ENCODE results near the gene RPAP2. TPM values are rescaled to one million over a fixed set of nuclear protein-coding genes. Genes with fewer than 3 reads are reported as not detected.
"Not testable (repeated sequence)": the region's sequence is repeated elsewhere in the genome, so short reads cannot be mapped to it uniquely, and the experiment has no call there.

Gene RPAP2
- polyA plus RNA-seq: 1 to 10 TPM; 5.3 to 9.8 (median 6.0) TPM

DNA sequence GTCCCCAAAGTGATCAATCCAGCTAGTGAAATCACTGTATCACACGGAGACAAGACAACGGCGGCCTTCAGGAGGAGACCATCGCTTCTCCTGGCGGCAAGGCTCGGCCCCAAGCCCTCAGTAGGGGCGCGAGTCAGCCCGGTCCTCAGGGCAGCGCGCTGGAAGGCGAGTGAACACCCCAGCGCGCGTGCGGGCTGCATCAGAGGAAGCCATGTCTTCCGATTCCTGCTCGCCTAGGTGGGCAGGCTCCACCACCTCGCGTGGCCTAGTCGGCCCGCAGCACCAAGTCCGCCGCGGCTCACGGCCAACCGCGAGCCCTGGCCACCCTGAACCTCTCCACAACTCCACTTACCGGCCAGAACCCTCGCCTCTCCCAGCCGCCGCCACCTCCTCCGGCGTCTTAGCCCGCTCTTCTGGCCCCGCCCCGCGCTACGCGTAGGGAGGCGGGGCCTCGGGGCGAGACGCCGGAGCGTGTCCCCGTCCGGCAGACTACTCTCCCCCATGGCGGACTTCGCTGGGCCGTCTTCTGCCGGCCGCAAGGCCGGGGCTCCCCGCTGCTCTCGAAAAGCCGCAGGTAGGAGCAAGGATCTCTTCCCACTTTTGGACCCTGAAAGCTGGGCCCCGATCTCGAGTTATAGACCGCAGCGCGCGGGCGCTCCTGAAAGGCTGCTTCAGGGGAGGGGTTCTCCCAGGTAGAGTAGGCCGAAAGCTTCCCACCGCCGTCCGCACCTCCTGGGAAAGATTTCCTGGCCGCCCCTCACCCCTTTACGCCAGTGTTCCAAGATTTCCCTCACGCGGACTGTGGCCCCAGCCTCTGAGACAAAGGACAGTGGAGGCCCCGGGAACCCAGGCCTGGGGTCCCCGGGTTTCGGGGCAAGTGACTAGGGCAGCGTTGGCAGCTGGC lies at the start of gene RPAP2, which contains the start of gene GLMN:
RPAP2 (plus strand) TSS at position 487 of the 904 bp plus-strand sequence; CDS start at position 502, 15 bp downstream.
GLMN (minus strand) TSS at position 415 of the 904 bp plus-strand sequence. CDS start 988 bp downstream, outside the sequence.
- 0% methylated on average over 74 to 76 of the region's 76 CpGs for WGBS, 3 donors
- peak within 1 kb of the TSS; percentile 40 for H3K27ac ChIP-seq (ENCODE audit: low read depth, low read length)

DNA sequence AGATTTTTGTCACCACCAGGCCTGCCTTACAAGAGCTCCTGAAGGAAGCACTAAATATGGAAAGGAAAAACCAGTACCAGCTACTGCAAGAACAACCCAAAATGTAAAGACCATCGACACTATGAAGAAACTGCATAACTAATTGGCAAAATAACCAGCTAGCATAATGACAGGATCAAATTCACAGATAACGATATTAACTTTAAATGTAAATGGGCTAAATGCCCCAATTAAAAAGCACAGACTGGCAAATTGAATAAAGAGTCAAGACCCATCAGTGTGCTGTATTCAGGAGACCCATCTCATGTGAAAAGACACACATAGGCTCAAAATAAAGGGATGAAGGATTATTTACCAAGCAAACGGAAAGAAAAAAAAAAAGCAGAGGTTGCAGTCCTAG lies 44.1 kb upstream of the RPAP2 start:
- H3K27ac ChIP-seq (ENCODE audit: low read depth, low read length): not testable (repeated sequence)
- WGBS, 3 donors: 76 to 86% (median 80%) methylated on average over 3 of the region's 3 CpGs

DNA sequence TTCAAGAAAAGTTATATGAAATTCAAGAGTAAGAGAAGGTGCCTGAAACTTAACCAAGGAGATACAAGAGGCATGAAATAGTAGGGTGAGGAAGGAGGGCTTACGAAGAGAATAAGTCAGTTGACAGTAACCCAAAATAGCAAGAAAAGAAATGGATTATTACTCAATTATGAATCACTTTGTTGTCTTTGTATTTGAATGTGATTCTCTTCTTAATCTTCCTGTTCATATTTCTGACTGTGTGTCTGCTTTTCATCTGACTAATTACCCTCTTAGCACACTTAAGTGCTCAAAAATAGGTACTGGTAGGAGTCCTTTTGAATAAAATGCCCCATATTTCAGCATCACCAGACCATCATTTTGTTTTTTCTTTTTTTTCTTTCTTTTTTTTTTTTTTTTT lies 39.5 kb upstream of the RPAP2 start:
- H3K27ac ChIP-seq (ENCODE audit: low read depth, low read length): no peak overlapping the region
- 92 to 98% (median 96%) methylated on average over 1 of the region's 1 CpG for WGBS, 3 donors

DNA sequence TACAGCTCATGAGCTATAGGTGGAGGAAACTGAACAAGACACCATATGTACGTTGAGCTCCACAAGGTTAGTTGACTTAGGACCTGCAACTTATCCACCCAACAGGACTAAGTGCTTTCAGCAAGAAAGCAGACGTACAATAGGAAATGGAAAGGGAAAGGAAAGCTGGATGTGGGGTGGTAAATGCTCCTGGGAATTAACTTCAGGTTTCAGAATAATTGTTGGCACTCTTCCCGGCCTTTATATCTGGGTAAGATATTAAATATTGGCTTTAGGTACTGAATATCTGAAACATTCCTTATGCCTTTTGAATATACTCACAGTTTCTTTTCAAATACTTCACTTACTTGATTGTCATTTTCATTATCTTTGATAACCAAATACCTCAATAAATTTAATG lies 36.3 kb upstream of the RPAP2 start:
- 64 to 82% (median 77%) methylated on average over 3 of the region's 3 CpGs for WGBS, 3 donors
- H3K27ac ChIP-seq (ENCODE audit: low read depth, low read length): no peak overlapping the region

DNA sequence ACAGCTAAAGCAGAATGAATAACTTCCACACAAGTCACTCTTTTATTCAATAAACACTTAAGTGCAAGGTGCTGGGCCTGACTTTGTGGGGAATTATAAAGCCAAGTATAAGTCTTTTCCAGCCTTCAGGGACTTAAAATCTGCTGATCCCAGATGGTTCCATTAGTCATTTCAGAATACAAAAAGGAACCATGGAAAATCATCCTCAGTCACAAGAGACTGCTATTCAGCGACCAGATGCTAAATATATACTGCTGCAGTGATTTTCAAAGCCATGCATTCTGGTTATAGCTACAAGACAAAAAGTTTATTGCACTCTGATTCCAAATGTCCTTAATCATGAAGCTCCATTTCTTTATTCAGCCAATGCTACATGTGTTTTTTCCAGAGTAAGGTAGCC lies 25.8 kb upstream of the RPAP2 start:
- no peak overlapping the region for H3K27ac ChIP-seq (ENCODE audit: low read depth, low read length)
- 88 to 100% (median 94%) methylated on average over 1 of the region's 1 CpG for WGBS, 3 donors

DNA sequence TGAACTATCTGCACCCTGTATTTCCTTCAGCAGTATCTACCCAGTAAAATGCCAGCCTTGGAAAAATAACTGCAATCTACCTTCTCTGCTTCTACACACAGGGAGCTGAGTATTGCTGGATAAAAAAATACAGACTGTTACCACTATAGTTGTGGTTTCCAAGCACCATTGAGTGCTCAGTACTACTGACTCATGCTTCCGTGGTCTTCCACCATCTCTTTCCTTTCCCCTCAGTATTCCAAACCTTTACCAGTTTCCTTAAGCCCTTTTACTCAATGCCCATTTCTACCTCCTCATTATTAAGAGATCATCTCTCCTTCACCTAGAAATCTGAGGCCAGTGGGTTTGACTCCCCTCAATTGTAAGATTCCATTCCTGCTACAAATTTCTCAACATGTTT lies 23.9 kb upstream of the RPAP2 start:
- H3K27ac ChIP-seq (ENCODE audit: low read depth, low read length): no peak overlapping the region
- WGBS, 3 donors: 88 to 97% (median 89%) methylated on average over 1 of the region's 1 CpG

DNA sequence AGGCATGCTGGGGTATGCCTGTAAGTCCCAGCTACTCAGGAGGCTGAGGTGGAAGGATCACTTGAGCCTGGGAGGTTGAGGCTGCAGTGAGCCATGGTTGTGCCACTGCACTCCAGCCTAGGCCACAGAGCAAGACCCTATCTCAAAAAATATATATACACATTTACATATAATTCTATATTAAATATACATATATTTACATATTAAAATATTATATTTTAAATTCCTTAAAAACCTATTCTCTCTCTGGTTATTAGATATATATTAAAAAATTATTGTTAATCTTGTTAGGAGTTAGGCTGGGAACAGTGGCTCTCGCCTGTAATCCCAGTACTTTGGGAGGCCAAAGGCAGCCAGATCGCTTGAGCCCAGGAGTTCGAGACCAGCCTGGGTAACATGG lies 22.8 kb upstream of the RPAP2 start:
- 98 to 99% (median 98%) methylated on average over 3 of the region's 3 CpGs for WGBS, 3 donors
- H3K27ac ChIP-seq (ENCODE audit: low read depth, low read length): no peak overlapping the region

DNA sequence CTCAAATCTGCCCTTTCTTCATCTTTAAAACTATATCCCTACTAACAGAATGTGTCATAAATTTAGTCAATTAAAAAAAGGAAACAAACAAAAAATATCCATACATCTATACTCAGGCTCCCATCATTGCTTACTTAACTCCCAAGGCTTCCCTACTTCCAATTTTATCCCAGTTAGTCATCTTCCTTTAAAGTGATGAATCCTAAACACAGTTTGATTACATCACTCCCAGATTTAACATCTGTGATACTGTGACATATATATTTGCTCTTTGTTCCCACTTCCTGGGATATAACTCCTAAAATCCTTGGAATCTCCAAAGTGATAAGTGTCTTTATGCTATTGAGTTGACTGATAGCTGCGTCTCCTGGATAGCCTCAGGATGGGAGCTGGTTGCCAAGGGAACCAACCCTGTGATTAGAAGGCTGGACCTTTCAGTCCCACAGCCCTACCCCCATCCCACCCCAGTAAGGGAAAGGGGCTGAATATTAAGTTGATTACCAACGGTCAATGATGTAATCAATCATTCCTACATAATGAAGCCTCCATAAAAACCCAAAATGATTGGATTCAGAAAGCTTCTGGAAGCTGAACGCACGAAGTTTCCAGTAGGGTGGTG lies 21.6 kb upstream of the RPAP2 start:
- no peak overlapping the region for H3K27ac ChIP-seq (ENCODE audit: low read depth, low read length)
- 96 to 98% (median 96%) methylated on average over 4 of the region's 4 CpGs for WGBS, 3 donors

DNA sequence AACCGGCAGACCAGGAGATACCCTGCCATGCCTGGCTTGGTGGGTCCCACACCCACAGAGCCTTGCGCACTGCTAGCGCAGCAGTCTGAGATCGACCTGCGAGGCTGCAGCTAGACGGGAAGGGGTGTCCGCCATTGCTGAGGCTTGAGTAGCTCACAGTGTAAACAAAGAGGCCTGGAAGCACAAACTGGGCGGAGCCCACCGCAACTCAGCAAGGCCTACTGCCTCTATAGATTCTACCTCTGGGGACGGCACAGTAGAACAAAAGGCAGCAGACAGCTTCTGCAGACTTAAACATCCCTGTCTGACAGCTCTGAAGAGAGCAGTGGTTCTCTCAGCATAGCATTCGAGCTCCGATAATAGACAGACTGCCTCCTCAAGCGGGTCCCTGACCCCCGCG lies 19.1 kb upstream of the RPAP2 start:
- not testable (repeated sequence) for H3K27ac ChIP-seq (ENCODE audit: low read depth, low read length)
- WGBS, 3 donors: 96 to 98% (median 97%) methylated on average over 15 of the region's 15 CpGs

DNA sequence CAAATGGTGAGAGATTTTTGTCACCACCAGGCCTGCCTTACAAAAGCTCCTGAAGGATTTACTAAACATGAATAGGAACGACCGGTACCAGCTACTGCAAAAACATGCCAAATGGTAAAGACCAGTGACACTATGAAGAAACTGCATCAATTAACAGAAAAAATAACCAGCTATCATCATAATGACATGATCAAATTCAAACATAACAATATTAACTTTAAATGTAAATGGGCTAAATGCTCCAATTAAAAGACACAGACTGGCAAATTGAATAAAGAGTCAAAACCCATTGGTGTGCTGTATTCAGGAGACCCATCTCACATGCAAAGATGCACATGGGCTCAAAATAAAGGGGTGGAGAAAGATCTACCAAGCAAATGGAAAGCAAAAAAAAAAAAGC lies 17.4 kb upstream of the RPAP2 start:
- 93 to 100% (median 95%) methylated on average over 2 of the region's 2 CpGs for WGBS, 3 donors
- H3K27ac ChIP-seq (ENCODE audit: low read depth, low read length): not testable (repeated sequence)

DNA sequence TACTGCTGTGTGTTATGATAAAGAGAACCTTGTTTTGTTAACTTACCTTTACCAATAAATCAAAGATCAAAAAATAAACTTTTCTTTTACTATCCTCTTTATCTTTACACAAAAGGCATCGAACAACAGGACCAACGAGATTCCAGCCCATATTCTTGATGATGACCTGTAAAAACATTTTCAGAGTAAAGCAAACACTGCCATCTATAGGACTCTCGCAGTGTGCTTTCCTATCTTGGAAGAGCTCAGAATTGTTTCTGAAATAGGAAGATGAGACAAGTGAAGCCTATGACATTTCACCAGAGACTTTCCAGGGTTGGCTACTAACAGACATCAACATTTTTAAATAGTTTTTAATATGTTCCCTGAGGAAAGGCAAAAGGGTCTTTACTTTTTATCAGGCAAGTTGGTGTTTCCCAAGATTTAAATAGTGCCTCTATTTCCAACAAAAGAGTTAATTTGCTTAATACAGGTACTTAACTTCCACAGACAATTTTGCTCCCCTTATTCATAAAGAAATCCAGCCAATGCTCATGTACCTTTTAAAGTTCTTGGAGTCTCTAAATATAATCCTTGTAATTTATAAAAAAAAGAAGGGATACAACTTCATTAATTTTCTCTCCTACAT lies 7.4 kb upstream of the RPAP2 start:
- H3K27ac ChIP-seq (ENCODE audit: low read depth, low read length): no peak overlapping the region
- 13 to 33% (median 27%) methylated on average over 3 of the region's 3 CpGs for WGBS, 3 donors

DNA sequence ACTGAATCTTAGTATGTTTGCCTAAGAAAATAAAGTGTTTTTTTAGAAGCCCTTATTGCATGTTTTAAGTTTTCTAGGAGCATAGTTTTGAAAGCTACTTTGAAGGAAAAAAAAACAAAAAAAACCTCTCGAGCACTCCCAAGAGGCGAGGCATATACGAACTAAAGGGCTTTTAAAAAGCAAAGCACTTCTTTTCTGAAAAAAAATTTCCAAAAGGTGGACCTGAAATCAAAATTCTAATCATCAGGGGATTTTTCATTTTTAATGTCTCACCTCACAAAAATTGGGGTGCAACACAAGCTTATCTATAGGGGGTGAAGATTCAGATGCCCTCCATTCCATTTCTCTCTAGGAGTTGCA lies 666 bp upstream of the RPAP2 start:
- WGBS, 3 donors: 9 to 11% (median 10%) methylated on average over 3 of the region's 3 CpGs

DNA sequence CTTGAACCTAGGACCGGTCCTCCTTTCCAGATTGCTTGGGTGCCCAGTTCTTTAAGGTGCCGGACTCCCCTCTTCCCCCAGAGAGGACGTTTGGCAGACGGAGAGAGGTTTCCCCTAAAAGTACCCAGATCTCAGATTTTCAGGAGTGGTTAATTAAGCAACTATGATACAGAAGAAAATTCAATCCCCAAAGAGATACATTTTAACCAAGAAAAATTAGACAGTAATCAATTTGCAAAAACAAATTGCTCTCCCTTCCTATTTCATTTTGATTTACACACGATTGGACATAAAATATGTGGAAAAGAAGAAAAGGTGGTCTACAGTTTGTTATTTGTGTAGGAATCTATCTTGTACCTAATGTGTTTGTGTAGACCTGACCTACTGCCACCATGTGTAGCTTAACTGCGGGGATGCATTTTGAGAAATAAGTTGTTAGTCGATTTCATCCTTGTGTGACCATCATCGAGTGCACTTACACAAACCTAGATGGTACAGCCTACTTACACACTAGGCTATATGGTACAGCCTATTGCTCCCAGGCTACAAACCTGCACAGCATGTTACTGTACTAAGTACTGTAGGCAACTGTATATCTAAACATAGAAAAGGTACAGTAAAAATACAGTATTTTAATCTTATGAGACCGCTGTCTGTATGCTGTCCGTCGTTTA lies 755 bp downstream of the RPAP2 start:
- no peak overlapping the region for H3K27ac ChIP-seq (ENCODE audit: low read depth, low read length)
- 29 to 44% (median 40%) methylated on average over 11 of the region's 11 CpGs for WGBS, 3 donors

More for the DNA sequence above, 666 bp upstream of the RPAP2 start:
- no peak overlapping the region for H3K27ac ChIP-seq (ENCODE audit: low read depth, low read length)

DNA sequence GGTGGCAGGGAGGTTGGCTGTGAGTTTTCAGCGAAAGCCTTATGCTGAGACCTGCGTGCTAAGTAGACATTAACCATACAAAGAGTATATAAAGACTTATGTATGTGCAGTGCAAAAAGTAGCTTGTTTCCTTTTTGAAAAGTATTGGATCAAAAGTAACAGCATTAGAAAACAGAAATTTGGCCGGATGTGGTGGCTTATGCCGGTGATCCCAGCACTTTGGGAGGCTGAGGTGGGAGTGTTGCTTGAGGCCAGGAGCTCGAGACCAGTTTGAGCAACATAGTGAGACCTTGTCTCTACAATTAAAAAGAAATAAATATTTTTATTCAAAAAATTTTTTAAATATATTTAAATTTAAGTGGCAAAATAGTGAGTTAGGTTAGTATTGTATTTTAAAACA lies 2.2 kb downstream of the RPAP2 start:
- 86 to 93% (median 90%) methylated on average over 5 of the region's 5 CpGs for WGBS, 3 donors
- no peak overlapping the region for H3K27ac ChIP-seq (ENCODE audit: low read depth, low read length)

DNA sequence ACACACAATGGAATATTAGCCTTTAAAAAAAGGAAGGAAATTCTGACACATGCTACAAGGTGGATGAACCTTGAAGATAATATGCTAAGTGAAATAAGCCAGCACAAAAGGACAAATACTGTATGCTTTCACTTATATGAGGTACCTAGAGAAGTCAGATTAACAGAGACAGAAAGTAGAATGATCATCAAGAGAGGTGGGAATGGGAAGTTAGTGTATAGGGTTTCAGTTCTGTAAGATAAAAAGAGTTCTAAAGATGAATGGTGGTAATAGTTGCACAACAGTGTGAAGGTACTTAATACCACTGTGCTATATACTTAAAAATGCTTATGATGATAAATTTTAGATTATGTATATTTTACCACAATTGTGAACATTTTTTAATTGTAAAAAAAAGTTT lies 7.2 kb downstream of the RPAP2 start:
- no peak overlapping the region for H3K27ac ChIP-seq (ENCODE audit: low read depth, low read length)

DNA sequence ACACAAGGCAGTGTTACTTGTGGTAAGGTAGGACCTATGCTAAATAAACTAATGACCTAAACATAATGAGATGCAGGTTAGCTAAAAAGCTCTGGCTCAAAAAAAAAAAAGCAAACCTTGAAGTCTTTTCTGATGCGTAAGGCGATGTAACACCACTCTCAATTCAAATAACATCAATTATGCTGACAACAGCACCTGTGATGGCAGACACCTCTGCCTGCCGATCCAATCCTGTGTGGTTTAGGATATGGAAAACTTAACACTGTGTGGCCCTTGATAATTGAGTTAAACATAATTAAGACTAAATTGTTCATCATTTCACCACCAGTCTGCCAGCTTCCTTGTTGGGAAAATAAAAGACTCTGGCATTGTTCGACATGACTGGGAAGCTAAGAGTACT lies 9.1 kb downstream of the RPAP2 start:
- 58 to 89% (median 84%) methylated on average over 4 of the region's 4 CpGs for WGBS, 3 donors

DNA sequence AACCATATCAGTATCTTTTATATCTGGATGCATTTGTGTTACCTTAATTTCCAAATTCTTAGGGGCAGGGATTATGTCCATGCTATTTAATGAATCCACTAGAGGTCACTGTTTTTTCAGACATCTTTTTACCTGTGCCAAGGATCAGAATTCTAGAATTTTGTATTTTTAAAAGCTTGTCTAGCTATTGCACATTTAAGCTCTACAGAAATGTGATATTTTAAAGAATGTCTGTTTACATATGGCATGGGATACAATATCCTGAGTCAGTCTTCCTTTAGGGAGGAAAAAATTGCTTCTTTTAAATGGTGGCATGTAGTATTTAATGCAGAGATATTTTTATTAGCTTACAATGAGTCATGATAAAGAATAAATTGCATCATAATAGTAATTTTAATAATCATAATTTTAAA lies 11.3 kb downstream of the RPAP2 start:
- no peak overlapping the region for H3K27ac ChIP-seq (ENCODE audit: low read depth, low read length)

More for the DNA sequence above, 9.1 kb downstream of the RPAP2 start:
- H3K27ac ChIP-seq (ENCODE audit: low read depth, low read length): no peak overlapping the region

DNA sequence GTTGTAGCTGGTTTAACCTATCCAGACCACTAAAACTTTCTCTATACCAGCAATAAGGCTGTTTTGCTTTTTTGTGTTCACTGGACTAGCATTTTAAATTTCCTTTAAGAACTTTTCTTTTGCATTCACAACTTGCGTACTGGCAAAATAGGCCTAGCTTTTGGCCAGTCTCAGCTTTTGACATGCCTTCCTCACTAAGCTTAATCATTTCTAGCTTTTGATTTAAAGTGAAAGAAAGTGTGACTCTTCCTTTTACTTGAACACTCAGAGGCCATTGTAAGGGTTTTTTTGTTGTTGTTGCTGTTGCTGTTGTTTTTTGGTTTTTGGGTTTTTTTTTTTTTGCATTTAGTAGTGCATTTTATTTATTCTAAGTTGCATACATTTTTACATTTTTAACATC lies 15.2 kb downstream of the RPAP2 start:
- WGBS, 3 donors: 89 to 100% (median 97%) methylated on average over 1 of the region's 1 CpG
- H3K27ac ChIP-seq (ENCODE audit: low read depth, low read length): no peak overlapping the region

Data from adipose tissue (tissue), 3 donors.